Measurements from ENCODE around the gene CD300A. TPM values are rescaled to one million over a fixed set of nuclear protein-coding genes. Genes with fewer than 3 reads are reported as not detected.

CD300A gene
- total and polyA plus RNA-seq, 2 donors (not counting 3 experiments of a cell fraction or from before 2014, with no cell fraction given) = not detected

DNA sequence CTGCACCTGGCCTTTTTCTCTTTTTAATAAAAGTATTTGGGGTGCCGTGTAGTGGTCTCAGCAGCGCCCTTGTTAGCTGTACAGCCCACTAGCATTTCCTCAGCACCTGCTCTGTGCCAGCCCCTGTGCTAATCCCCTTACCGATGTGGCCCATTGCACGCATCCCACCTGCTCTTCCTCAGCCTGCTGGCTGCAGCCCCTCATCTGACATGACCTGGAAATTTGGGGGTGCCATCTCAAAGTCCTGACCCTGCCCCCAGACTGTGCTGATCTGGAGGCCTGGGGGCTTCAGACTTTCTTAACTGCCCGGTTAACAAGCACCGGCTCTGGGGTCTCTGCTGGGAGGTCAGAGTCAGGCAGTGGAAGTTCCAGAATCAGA is 24.2 kb upstream of the CD300A start:
- POLR2A ChIA-PET = no interaction called here
- dilution Hi-C loops (cut with MboI; ENCODE audit: extremely low pct_ligation_motif_present, low sequenced_read_pairs) = no loop called here

More for the DNA sequence above, 24.2 kb upstream of the CD300A start:
- Histone ChIP-seq H3K9me1 (replicated peaks; ENCODE audit: control insufficient read depth, extremely low read depth, insufficient read depth, low read length) (no peaks in the 10 kb centered on the region), H3K27me3 (ENCODE audit: control insufficient read depth in 2 of 2, insufficient read depth in 2 of 2, low read length in 2 of 2) (no peaks in the 10 kb centered on the region), H3K9me3 (replicated peaks; ENCODE audit: control insufficient read depth, insufficient read depth, low read length) (no peaks in the 10 kb centered on the region), H3K4me3 (replicated peaks in 1 of 3; ENCODE audit: insufficient read depth in 1 of 3, low read depth in 1 of 3, low read length in 3 of 3) (no peak overlapping the region), H3K4me2 (ENCODE audit: insufficient read depth, low read length) (no peak overlapping the region), H3K27ac (ENCODE audit: insufficient read depth, low read depth, low read length) (no peak overlapping the region), H2AFZ (ENCODE audit: low read depth, low read length) (no peak overlapping the region), H3K9ac (replicated peaks; ENCODE audit: extremely low read depth, insufficient read depth, low read length) (no peak overlapping the region), H3K79me2 (ENCODE audit: control insufficient read depth, insufficient read depth, low read length) (no peaks in the 10 kb centered on the region), H3K36me3 (ENCODE audit: control insufficient read depth in 2 of 2, extremely low read depth in 1 of 2, insufficient read depth in 2 of 2, low read length in 2 of 2) (no peaks in the 10 kb centered on the region), H3K4me1 (ENCODE audit: control insufficient read depth, extremely low read depth, insufficient read depth, low read length) (no peaks in the 10 kb centered on the region), H4K20me1 (replicated peaks; ENCODE audit: control insufficient read depth, extremely low read depth, insufficient read depth, low read length) (no peaks in the 10 kb centered on the region)
- no peak for TF ChIP-seq POLR2AphosphoS5 (IDR thresholded peaks at IDR 0.05; ENCODE audit: insufficient read depth, low read depth, low read length)
- TF ChIP-seq POLR2A (IDR thresholded peaks at IDR 0.05; ENCODE audit: low read depth, low read length) = no peak
- no peak for TF ChIP-seq JUN (IDR thresholded peaks at IDR 0.05; ENCODE audit: borderline replicate concordance, insufficient read depth, insufficient read length, low read depth)
- TF ChIP-seq GATA2 (IDR thresholded peaks at IDR 0.05; ENCODE audit: insufficient read depth, insufficient read length, low read depth, low read length) = no peak
- TF ChIP-seq, protein P1, sequence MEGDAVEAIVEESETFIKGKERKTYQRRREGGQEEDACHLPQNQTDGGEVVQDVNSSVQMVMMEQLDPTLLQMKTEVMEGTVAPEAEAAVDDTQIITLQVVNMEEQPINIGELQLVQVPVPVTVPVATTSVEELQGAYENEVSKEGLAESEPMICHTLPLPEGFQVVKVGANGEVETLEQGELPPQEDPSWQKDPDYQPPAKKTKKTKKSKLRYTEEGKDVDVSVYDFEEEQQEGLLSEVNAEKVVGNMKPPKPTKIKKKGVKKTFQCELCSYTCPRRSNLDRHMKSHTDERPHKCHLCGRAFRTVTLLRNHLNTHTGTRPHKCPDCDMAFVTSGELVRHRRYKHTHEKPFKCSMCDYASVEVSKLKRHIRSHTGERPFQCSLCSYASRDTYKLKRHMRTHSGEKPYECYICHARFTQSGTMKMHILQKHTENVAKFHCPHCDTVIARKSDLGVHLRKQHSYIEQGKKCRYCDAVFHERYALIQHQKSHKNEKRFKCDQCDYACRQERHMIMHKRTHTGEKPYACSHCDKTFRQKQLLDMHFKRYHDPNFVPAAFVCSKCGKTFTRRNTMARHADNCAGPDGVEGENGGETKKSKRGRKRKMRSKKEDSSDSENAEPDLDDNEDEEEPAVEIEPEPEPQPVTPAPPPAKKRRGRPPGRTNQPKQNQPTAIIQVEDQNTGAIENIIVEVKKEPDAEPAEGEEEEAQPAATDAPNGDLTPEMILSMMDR (IDR thresholded peaks at IDR 0.05; ENCODE audit: extremely low read depth in 1 of 2, insufficient read depth in 1 of 2, low read depth in 1 of 2, low read length in 2 of 2) = no peak
- no peak for TF ChIP-seq EZH2 (IDR thresholded peaks at IDR 0.05; ENCODE audit: borderline replicate concordance, low read depth, low read length, severe bottlenecking)
- no peak for TF ChIP-seq MYC (IDR thresholded peaks at IDR 0.05; ENCODE audit: low read depth, low read length)
- TF ChIP-seq, protein P2, sequence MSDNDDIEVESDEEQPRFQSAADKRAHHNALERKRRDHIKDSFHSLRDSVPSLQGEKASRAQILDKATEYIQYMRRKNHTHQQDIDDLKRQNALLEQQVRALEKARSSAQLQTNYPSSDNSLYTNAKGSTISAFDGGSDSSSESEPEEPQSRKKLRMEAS (IDR thresholded peaks at IDR 0.05; ENCODE audit: insufficient read depth, insufficient read length) = no peak
- TF ChIP-seq FOS (IDR thresholded peaks at IDR 0.05; ENCODE audit: borderline replicate concordance, insufficient read depth, low read length) = no peak
- no peak for DNase-seq (ENCODE audit: low read depth, low spot score)
- CTCF ChIA-PET = no interaction called here
- no TSS peak for BruUV-seq (replicated peaks)
- no peak for FAIRE-seq
- intact Hi-C loops (cut with micrococcal nuclease) = no loop called here

All from endothelial cell of umbilical vein (primary cell).